KMS-11 (cell line): Measurements from ENCODE around the gene MSI2.

ENCODE experiments used
- H2AFZ ChIP-seq: fragments of 200-600 bp; sonication (generic); 2 replicates; pipeline ENCODE4 v1.6.1; 2016; ENCODE audit warnings: antibody characterized with exemption, mixed run types, low read depth
- H3K27ac ChIP-seq: fragments of 200-600 bp; sonication (generic); 2 replicates; pipeline ENCODE4 v1.6.1; 2016; ENCODE audit warnings: mild to moderate bottlenecking, mixed run types
- H3K27me3 ChIP-seq: fragments of 200-600 bp; sonication (generic); 2 replicates; pipeline ENCODE4 v1.6.1; 2017; ENCODE audit warnings: mild to moderate bottlenecking, low read depth, mixed run types, moderate library complexity; ENCODE audit not compliant: insufficient read depth
- H3K36me3 ChIP-seq: fragments of 200-600 bp; sonication (generic); 2 replicates; pipeline ENCODE4 v1.6.1; 2017; ENCODE audit warnings: mild to moderate bottlenecking, mixed run types; ENCODE audit not compliant: insufficient read depth
- H3K4me1 ChIP-seq: fragments of 200-600 bp; sonication (generic); 2 replicates; pipeline ENCODE4 v1.6.1; 2016; ENCODE audit warnings: mild to moderate bottlenecking, low read depth, mixed run types; ENCODE audit not compliant: poor library complexity, severe bottlenecking
- H3K4me2 ChIP-seq: fragments of 200-600 bp; sonication (generic); 2 replicates; pipeline ENCODE4 v1.7.0; 2016; ENCODE audit warnings: mild to moderate bottlenecking, mixed run types
- H3K4me3 ChIP-seq: fragments of 200-600 bp; sonication (generic); IDR thresholded peaks from 2 replicates; pipeline ENCODE4 v1.6.1; 2017; ENCODE audit warnings: low read depth, low read length, mixed read lengths; ENCODE audit not compliant: insufficient read depth
- H3K79me2 ChIP-seq: fragments of 200-600 bp; sonication (generic); 2 replicates; pipeline ENCODE4 v1.6.1; 2016; ENCODE audit warnings: low read depth, mixed run types; ENCODE audit not compliant: insufficient read depth
- H3K9ac ChIP-seq: fragments of 200-600 bp; sonication (generic); 2 replicates; pipeline ENCODE4 v1.6.1; 2016; ENCODE audit warnings: mild to moderate bottlenecking, mixed run types
- H4K20me1 ChIP-seq: fragments of 200-600 bp; sonication (generic); 2 replicates; pipeline ENCODE4 v1.6.1; 2016; ENCODE audit warnings: mild to moderate bottlenecking, mixed run types; ENCODE audit not compliant: insufficient read depth
- TF ChIP-seq, protein P1 (sequence below): fragments of 200-600 bp; sonication (generic); conservative IDR thresholded peaks from 2 replicates; pipeline ENCODE4 v1.6.1; 2017; ENCODE audit warnings: low read depth, mild to moderate bottlenecking, antibody characterized with exemption, low read length, moderate library complexity, mixed read lengths

MSI2 gene

GRCh38 chr17:57326336-57326735 is 70.0 kb downstream of the MSI2 start:
- Histone ChIP-seq H3K27me3 (no peaks in the 10 kb centered on the region), H3K4me2 (peak overlapping the region; percentile 95; the same call in 1 of the 2 replicates), H3K4me3 (no peak overlapping the region), H3K36me3 (no peaks in the 10 kb centered on the region), H4K20me1 (no peaks in the 10 kb centered on the region), H3K9ac (no peak overlapping the region), H3K27ac (peak overlapping the region; percentile 84; the same call in 1 of the 2 replicates), H2AFZ (no peak overlapping the region), H3K79me2 (peaks cover 84% of the 10 kb centered on the region), H3K4me1 (peaks cover 99% of the 10 kb centered on the region)
- TF ChIP-seq, protein P1, sequence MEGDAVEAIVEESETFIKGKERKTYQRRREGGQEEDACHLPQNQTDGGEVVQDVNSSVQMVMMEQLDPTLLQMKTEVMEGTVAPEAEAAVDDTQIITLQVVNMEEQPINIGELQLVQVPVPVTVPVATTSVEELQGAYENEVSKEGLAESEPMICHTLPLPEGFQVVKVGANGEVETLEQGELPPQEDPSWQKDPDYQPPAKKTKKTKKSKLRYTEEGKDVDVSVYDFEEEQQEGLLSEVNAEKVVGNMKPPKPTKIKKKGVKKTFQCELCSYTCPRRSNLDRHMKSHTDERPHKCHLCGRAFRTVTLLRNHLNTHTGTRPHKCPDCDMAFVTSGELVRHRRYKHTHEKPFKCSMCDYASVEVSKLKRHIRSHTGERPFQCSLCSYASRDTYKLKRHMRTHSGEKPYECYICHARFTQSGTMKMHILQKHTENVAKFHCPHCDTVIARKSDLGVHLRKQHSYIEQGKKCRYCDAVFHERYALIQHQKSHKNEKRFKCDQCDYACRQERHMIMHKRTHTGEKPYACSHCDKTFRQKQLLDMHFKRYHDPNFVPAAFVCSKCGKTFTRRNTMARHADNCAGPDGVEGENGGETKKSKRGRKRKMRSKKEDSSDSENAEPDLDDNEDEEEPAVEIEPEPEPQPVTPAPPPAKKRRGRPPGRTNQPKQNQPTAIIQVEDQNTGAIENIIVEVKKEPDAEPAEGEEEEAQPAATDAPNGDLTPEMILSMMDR: no peak

DNA sequence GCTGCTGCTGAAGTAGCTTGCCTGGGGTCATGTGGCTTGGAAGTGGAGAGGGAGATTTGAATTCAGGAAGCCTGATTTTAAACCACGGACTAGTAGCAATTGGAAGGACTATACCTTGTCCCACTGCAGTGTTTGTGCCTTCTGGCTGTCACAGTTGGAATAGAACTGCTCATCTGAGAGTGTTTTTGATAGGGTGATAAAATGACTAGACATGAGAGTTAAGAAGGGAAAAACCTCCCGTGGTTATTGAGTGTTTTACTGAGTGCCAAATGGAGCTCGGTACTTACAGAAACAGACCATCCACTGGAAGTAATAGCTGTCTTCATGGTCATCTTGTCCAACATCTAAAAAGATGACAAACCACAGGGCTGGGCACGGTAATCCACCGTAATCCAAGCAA is 70.4 kb downstream of the MSI2 start:
- no peak overlapping the region for H3K4me3 ChIP-seq
- peak overlapping the region; percentile 95 for H3K4me2 ChIP-seq
- no peaks in the 10 kb centered on the region for H4K20me1 ChIP-seq
- TF ChIP-seq, protein P1: no peak
- no peak overlapping the region for H3K9ac ChIP-seq
- H3K36me3 ChIP-seq: no peaks in the 10 kb centered on the region
- no peak overlapping the region for H2AFZ ChIP-seq
- peaks cover 99% of the 10 kb centered on the region for H3K4me1 ChIP-seq
- H3K27ac ChIP-seq: peak overlapping the region; percentile 84; the same call in 1 of the 2 replicates
- no peaks in the 10 kb centered on the region for H3K27me3 ChIP-seq
- peaks cover 85% of the 10 kb centered on the region for H3K79me2 ChIP-seq

DNA sequence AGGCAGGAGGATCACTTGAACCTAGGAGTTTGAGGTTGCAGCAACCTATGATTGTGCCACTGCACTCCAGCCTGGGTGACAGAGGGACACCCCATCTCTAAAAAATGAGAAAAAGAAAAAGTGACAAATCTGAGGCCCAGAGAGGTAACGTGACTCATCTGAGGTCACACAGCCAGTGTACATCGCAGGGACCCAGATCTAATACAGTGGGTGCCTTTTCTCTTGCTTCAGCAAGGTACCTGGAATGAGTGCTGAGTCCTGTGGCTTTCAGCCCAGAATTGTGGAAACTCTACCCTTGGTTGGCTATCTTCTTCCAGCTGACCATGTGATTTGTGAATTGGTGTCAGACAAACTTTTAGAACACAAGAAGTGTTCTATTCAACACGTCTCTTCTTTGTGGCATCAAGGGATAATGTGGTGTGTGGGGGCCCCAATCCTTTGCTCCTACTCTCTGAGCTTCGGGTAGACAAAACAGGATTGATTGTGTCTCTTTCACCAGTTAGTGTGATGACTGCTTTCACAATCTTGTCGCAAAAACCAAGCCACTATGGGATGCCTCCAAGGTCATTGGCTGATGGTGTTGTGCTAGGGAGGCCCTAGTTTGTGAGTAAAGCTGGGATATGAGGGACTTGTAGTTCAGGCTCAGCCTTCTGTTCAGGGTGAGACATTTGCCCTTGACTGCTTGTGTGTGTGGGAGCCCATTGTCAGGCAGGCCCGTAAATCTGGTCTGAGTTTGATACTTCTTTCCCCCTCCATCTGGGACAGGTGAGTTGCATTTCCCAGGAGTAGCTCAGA is 71.0 kb downstream of the MSI2 start:
- Histone ChIP-seq H3K4me3 (no peak overlapping the region), H3K27ac (peak overlapping the region; percentile 84; the same call in 1 of the 2 replicates), H4K20me1 (no peaks in the 10 kb centered on the region), H3K79me2 (peaks cover 85% of the 10 kb centered on the region), H3K36me3 (no peaks in the 10 kb centered on the region), H3K27me3 (no peaks in the 10 kb centered on the region), H3K4me2 (peak overlapping the region; percentile 95), H3K4me1 (peaks cover 99% of the 10 kb centered on the region), H3K9ac (no peak overlapping the region), H2AFZ (no peak overlapping the region)
- TF ChIP-seq, protein P1: no peak

DNA sequence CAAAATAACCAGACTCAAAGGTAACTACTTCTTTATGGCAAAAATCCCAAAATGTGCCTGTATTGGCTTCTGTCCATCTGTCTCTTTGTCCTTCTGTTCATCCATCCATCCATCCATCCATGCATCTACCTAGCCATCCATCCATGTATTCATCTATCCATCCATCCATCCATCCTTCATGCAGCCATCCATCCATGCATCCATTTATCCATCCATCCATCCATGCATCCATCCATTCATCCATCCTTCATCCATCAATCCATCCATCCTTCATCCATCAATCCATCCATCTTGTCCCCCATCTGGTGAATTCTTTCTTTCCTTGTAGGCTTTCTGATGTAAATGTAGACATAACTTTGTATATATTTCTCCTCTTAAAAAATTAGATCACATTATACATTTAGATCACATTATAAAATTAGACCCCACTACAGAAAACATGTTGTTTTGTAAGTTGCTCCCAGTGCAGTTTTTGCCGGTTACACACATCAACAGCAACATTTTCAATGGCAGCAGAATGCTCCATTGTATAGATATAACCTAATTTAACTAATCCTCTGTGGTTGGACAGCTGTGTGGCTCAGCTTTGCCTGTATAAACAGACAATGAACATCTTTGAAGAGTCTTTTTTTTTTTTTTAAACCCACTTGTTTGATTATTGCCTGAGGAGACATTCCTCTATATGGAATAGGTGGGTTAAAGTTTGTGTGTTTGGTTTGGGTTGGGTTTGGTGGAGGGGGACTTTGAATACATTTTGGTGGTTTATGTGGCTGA is 72.0 kb downstream of the MSI2 start:
- no peak overlapping the region for H2AFZ ChIP-seq
- peaks cover 99% of the 10 kb centered on the region for H3K4me1 ChIP-seq
- H4K20me1 ChIP-seq: no peaks in the 10 kb centered on the region
- H3K79me2 ChIP-seq: peaks cover 85% of the 10 kb centered on the region
- no peak overlapping the region for H3K4me3 ChIP-seq
- no peak overlapping the region; the same call in 1 of the 2 replicates for H3K9ac ChIP-seq
- TF ChIP-seq, protein P1: no peak
- H3K27me3 ChIP-seq: no peaks in the 10 kb centered on the region
- H3K27ac ChIP-seq: peak overlapping the region; percentile 84
- no peaks in the 10 kb centered on the region for H3K36me3 ChIP-seq
- peak overlapping the region; percentile 95 for H3K4me2 ChIP-seq
